Natural killer cell (primary cell): ENCODE measurements around the gene MIF. TPM values are rescaled to one million over a fixed set of nuclear protein-coding genes. Genes with fewer than 3 reads are reported as not detected.

ENCODE experiments used
- ATAC-seq, 3 donors: fragments of 150-1000 bp in 2 of 3; fragments of 200-7000 bp in 1 of 3; cut with Tn5 transposase; 1 replicate in 1 of 3; 2 replicates in 2 of 3; pipeline ENCODE4 v1.10.0; 2021; ENCODE audit warnings: mild to moderate bottlenecking in 2 of 3, moderate library complexity in 2 of 3
- DNase-seq, 2 donors: peaks; one replicate each; pipeline versions ENCODE4 v3.0.0 to v3.0.0-alpha.2; 2013 to 2021; ENCODE audit warnings: mixed read lengths in 1 of 2
- H3K27ac ChIP-seq: one replicate; pipeline ENCODE4 v1.5.1; 2013; ENCODE audit warnings: mild to moderate bottlenecking, low read length
- H3K27me3 ChIP-seq: one replicate; pipeline ENCODE4 v1.6.1; 2013; ENCODE audit warnings: low read length; ENCODE audit not compliant: control insufficient read depth, insufficient read depth
- H3K36me3 ChIP-seq: one replicate; pipeline ENCODE4 v1.6.1; 2013; ENCODE audit warnings: low read length; ENCODE audit not compliant: control insufficient read depth, insufficient read depth
- H3K4me1 ChIP-seq: one replicate; pipeline ENCODE4 v1.6.1; 2013; ENCODE audit warnings: low read length; ENCODE audit not compliant: control insufficient read depth, insufficient read depth
- H3K4me3 ChIP-seq: one replicate; pipeline ENCODE4 v1.5.1; 2013; ENCODE audit warnings: low read length
- H3K9me3 ChIP-seq: one replicate; pipeline ENCODE4 v1.6.1; 2013; ENCODE audit warnings: low read length; ENCODE audit not compliant: control insufficient read depth, insufficient read depth
- H3K27ac Mint-ChIP-seq, 2 donors: one replicate each; pipeline ENCODE4 v1.8.0; 2022; ENCODE audit warnings: mild to moderate bottlenecking in 2 of 2, mixed read lengths in 2 of 2, moderate library complexity in 1 of 2
- H3K27me3 Mint-ChIP-seq, 2 donors: one replicate each; pipeline ENCODE4 v1.8.0; 2022; ENCODE audit warnings: low read depth in 2 of 2, mixed read lengths in 2 of 2
- H3K36me3 Mint-ChIP-seq: one replicate; pipeline ENCODE4 v1.8.0; 2022; ENCODE audit warnings: mixed read lengths
- H3K4me1 Mint-ChIP-seq, 2 donors: one replicate each; pipeline ENCODE4 v1.8.0; 2022; ENCODE audit warnings: mixed read lengths in 2 of 2
- H3K4me3 Mint-ChIP-seq: one replicate; pipeline ENCODE4 v1.8.0; 2022; ENCODE audit warnings: mild to moderate bottlenecking, moderate library complexity, mixed read lengths
- H3K9me3 Mint-ChIP-seq, 2 donors: one replicate each; pipeline ENCODE4 v1.8.0; 2022; ENCODE audit warnings: mixed read lengths in 2 of 2
- CTCF ChIP-seq: fragments of 200-600 bp; IDR thresholded peaks from one replicate; pipeline ENCODE4 v1.8.0; 2022; ENCODE audit warnings: antibody characterized with exemption
- WGBS: methylation state at CpG from one replicate; pipeline ENCODE4 v1.1.7; 2013; ENCODE audit warnings: missing lambda C conversion rate; ENCODE audit not compliant: insufficient coverage; 5-methylcytosine and 5-hydroxymethylcytosine counted together
- intact Hi-C: fragments of 100-400 bp; cut with micrococcal nuclease; formaldehyde crosslinking; loops from one replicate; pipeline ENCODE4 v1.14.2; 2022
- total RNA-seq, 4 donors: library from RNA; stranded (reverse); fragments of 120-200 nt in 1 of 4; gene quantifications; one replicate each; pipeline versions ENCODE4 v1.2.3 to v1.2.4, GENCODE V29; 2013 to 2022

MIF gene
- total RNA-seq, 3 donors from 2014 or later (not counting 1 experiment from before 2014, with no cell fraction given): 115 to 182 (median 133) TPM

GRCh38 chr22:23875801-23876200, 18.4 kb upstream of the MIF start:
- no peaks in the 10 kb centered on the region for H3K27me3 ChIP-seq
- no peaks in the 10 kb centered on the region for H3K9me3 ChIP-seq
- Mint-ChIP-seq H3K4me1 (no peaks in the 10 kb centered on the region), H3K27me3 (no peaks in the 10 kb centered on the region), H3K9me3 (no peaks in the 10 kb centered on the region), H3K27ac (no peak overlapping the region), H3K36me3 (no peaks in the 10 kb centered on the region), H3K4me3 (no peak overlapping the region)
- no peak for DNase-seq
- H3K4me1 ChIP-seq: no peaks in the 10 kb centered on the region
- no peaks in the 10 kb centered on the region for H3K36me3 ChIP-seq
- TF ChIP-seq CTCF: no peak
- no peak overlapping the region for H3K4me3 ChIP-seq
- intact Hi-C loops: no loop called here
- H3K27ac ChIP-seq: no peak overlapping the region
- WGBS: 87% methylated on average over 2 of the region's 2 CpGs
- ATAC-seq: no peak

DNA sequence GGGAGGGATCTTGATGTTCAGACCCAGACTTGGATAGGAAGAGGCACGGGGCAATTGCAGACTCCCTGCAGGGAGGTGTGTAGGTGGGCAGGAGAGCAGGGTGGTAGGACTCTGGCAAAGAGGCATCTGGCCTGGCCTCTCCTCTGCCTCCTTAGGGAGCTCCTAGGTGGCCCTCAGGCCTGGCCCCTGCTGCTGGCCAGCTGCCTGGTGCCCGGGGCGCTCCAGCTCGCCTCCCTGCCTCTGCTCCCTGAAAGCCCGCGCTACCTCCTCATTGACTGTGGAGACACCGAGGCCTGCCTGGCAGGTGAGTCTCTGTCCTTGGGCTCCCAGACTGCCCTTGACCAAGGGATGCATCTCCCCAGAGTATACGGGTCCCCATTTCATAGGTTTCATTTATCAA, 16.6 kb upstream of the MIF start:
- Mint-ChIP-seq H3K36me3 (no peaks in the 10 kb centered on the region), H3K4me1 (no peaks in the 10 kb centered on the region), H3K4me3 (no peak overlapping the region), H3K9me3 (no peaks in the 10 kb centered on the region), H3K27ac (no peak overlapping the region), H3K27me3 (no peaks in the 10 kb centered on the region)
- no peak overlapping the region for H3K4me3 ChIP-seq
- no peak for DNase-seq
- ATAC-seq: no peak
- no peaks in the 10 kb centered on the region for H3K4me1 ChIP-seq
- peaks cover 2% of the 10 kb centered on the region for H3K36me3 ChIP-seq
- H3K27ac ChIP-seq: no peak overlapping the region
- WGBS: 95% methylated on average over 8 of the region's 8 CpGs
- intact Hi-C loops: no loop called here
- no peak for TF ChIP-seq CTCF
- H3K27me3 ChIP-seq: no peaks in the 10 kb centered on the region
- H3K9me3 ChIP-seq: no peaks in the 10 kb centered on the region

- H3K4me3 Mint-ChIP-seq: no peak overlapping the region
- Histone ChIP-seq H3K4me1 (no peaks in the 10 kb centered on the region), H3K36me3 (peaks cover 2% of the 10 kb centered on the region), H3K27ac (no peak overlapping the region), H3K27me3 (no peaks in the 10 kb centered on the region), H3K9me3 (no peaks in the 10 kb centered on the region), H3K4me3 (no peak overlapping the region)
- H3K36me3 Mint-ChIP-seq: no peaks in the 10 kb centered on the region
- no peak for DNase-seq
- intact Hi-C loops: no loop called here
- no peaks in the 10 kb centered on the region for H3K27me3 Mint-ChIP-seq
- no peak for ATAC-seq
- no peaks in the 10 kb centered on the region for H3K4me1 Mint-ChIP-seq
- no peaks in the 10 kb centered on the region for H3K9me3 Mint-ChIP-seq
- H3K27ac Mint-ChIP-seq: no peak overlapping the region
- WGBS: 96% methylated on average over 7 of the region's 7 CpGs
- TF ChIP-seq CTCF: no peak
These were observed 16.0 kb upstream of the MIF start for GRCh38 chr22:23878219-23878618.

GRCh38 chr22:23882370-23882769, 11.8 kb upstream of the MIF start:
- DNase-seq: no peak
- Histone ChIP-seq H3K4me1 (no peaks in the 10 kb centered on the region), H3K27ac (no peak overlapping the region), H3K27me3 (no peaks in the 10 kb centered on the region), H3K36me3 (peaks cover 6% of the 10 kb centered on the region), H3K4me3 (no peak overlapping the region), H3K9me3 (no peaks in the 10 kb centered on the region)
- Mint-ChIP-seq H3K4me1 (no peaks in the 10 kb centered on the region), H3K9me3 (no peaks in the 10 kb centered on the region), H3K27me3 (no peaks in the 10 kb centered on the region), H3K27ac (peak overlapping the region in 1 of 2 donors; percentile 3), H3K36me3 (no peaks in the 10 kb centered on the region), H3K4me3 (no peak overlapping the region)
- intact Hi-C loops: no loop called here
- 93% methylated on average over 20 of the region's 20 CpGs for WGBS
- ATAC-seq: no peak
- TF ChIP-seq CTCF: no peak
